GM23248 (cell line): Measurements from ENCODE around the gene SMTNL1. TPM values are rescaled to one million over a fixed set of nuclear protein-coding genes. Genes with fewer than 3 reads are reported as not detected.
"Not testable (repeated sequence)": the region's sequence is repeated elsewhere in the genome, so short reads cannot be mapped to it uniquely, and the experiment has no call there.

ENCODE experiments used
- DNase-seq: peaks from one replicate; pipeline ENCODE4 v3.0.0-alpha.2; 2015
- H2AFZ ChIP-seq: fragments of 200-600 bp; sonication (generic); 2 replicates; pipeline ENCODE4 v1.6.1; 2016; ENCODE audit warnings: antibody characterized with exemption
- H3F3A ChIP-seq: fragments of 200-600 bp; sonication (generic); 2 replicates; pipeline ENCODE4 v1.6.1; 2016; ENCODE audit warnings: mild to moderate bottlenecking, antibody characterized with exemption, mixed run types; ENCODE audit not compliant: insufficient read depth
- H3K27ac ChIP-seq: fragments of 200-600 bp; sonication (generic); 2 replicates; pipeline ENCODE4 v1.5.1; 2016; ENCODE audit warnings: mild to moderate bottlenecking
- H3K27me3 ChIP-seq: fragments of 200-600 bp; sonication (generic); replicated peaks from 2 replicates; pipeline ENCODE4 v1.6.1; 2016; ENCODE audit warnings: mild to moderate bottlenecking; ENCODE audit not compliant: insufficient read depth
- H3K36me3 ChIP-seq: fragments of 200-600 bp; sonication (generic); 2 replicates; pipeline ENCODE4 v1.6.1; 2016; ENCODE audit warnings: low read depth, mild to moderate bottlenecking
- H3K4me1 ChIP-seq: fragments of 200-600 bp; sonication (generic); 2 replicates; pipeline ENCODE4 v1.6.1; 2016; ENCODE audit warnings: mild to moderate bottlenecking; ENCODE audit not compliant: insufficient read depth
- H3K4me2 ChIP-seq: fragments of 200-600 bp; sonication (generic); one replicate; pipeline ENCODE4 v1.6.1; 2016; ENCODE audit warnings: mild to moderate bottlenecking; ENCODE audit not compliant: unreplicated experiment
- H3K4me3 ChIP-seq: fragments of 200-600 bp; sonication (generic); 2 replicates; pipeline ENCODE4 v1.5.1; 2016; ENCODE audit warnings: mild to moderate bottlenecking
- H3K79me2 ChIP-seq: fragments of 200-600 bp; sonication (generic); 2 replicates; pipeline ENCODE4 v1.6.1; 2016; ENCODE audit warnings: mild to moderate bottlenecking; ENCODE audit not compliant: insufficient read depth
- H3K9ac ChIP-seq: fragments of 200-600 bp; sonication (generic); 2 replicates; pipeline ENCODE4 v1.6.1; 2016; ENCODE audit warnings: mild to moderate bottlenecking
- H3K9me2 ChIP-seq: fragments of 200-600 bp; sonication (generic); 2 replicates; pipeline ENCODE4 v1.6.1; 2016; ENCODE audit warnings: mixed run types, mild to moderate bottlenecking, moderate library complexity; ENCODE audit not compliant: insufficient read depth
- H3K9me3 ChIP-seq: fragments of 200-600 bp; sonication (generic); one replicate; pipeline ENCODE4 v1.6.1; 2017; ENCODE audit warnings: low read depth
- H4K20me1 ChIP-seq: fragments of 200-600 bp; sonication (generic); 2 replicates; pipeline ENCODE4 v1.6.0; 2016; ENCODE audit not compliant: insufficient read depth
- EZH2 ChIP-seq: fragments of 200-600 bp; sonication (generic); IDR thresholded peaks from 2 replicates; pipeline ENCODE4 v1.6.1; 2018; ENCODE audit warnings: antibody characterized with exemption, mild to moderate bottlenecking; ENCODE audit not compliant: insufficient read depth, poor library complexity, severe bottlenecking
- EZH2phosphoT487 ChIP-seq: fragments of 200-600 bp; sonication (generic); IDR thresholded peaks from 2 replicates; pipeline ENCODE4 v1.6.1; 2018; ENCODE audit warnings: antibody characterized with exemption, moderate library complexity, mild to moderate bottlenecking, low read depth; ENCODE audit not compliant: insufficient read depth
- WGBS, 2 experiments: methylation state at CpG; one replicate each; pipeline ENCODE4 v1.1.6; 2015 to 2017; ENCODE audit warnings: low lambda C conversion rate in 2 of 2, low coverage in 1 of 2; ENCODE audit errors: missing lambda C conversion rate in 2 of 2; 5-methylcytosine and 5-hydroxymethylcytosine counted together
- in situ Hi-C: fragments of 300-500 bp; cut with MboI; formaldehyde crosslinking; loops from 2 replicates; pipeline ENCODE4 v1.15.0; 2020
- polyA plus RNA-seq: library from polyadenylated mRNA; unstranded; fragments of >200 nt; fragmentation: Nextera tagmentation; extraction: Ambion mirVana; gene quantifications from 2 replicates; pipeline ENCODE4 v1.2.1, GENCODE V29; 2016
- total RNA-seq: library from RNA; depleted of rRNA; stranded (reverse); fragments of >200 nt; shearing (Covaris generic); gene quantifications from 2 replicates; pipeline ENCODE4 v1.2.3, GENCODE V29; 2014

Gene SMTNL1
- total and polyA plus RNA-seq, 2 experiments from 2014 or later = not detected

- Histone ChIP-seq H3K36me3 (no peaks in the 10 kb centered on the region), H3K9ac (peak within 1 kb of the TSS; percentile 81), H3K9me3 (no peaks in the 10 kb centered on the region), H3K27me3 (peaks cover under 1% of the 10 kb centered on the region; the same call in 1 of the 2 replicates), H2AFZ (peak within 1 kb of the TSS; percentile 97), H4K20me1 (no peaks in the 10 kb centered on the region), H3K4me2 (peak within 1 kb of the TSS; percentile 85), H3K27ac (peak within 1 kb of the TSS; percentile 19; the same call in 1 of the 2 replicates), H3F3A (no peaks in the 10 kb centered on the region), H3K4me1 (0 out of 2 replicates have a peak, but pooled peaks cover 5% of the 10 kb centered on the region), H3K9me2 (no peaks in the 10 kb centered on the region), H3K4me3 (peak within 1 kb of the TSS; percentile 90), H3K79me2 (peaks cover 21% of the 10 kb centered on the region)
- peak; percentile 98 for DNase-seq
- 1% methylated on average over 49 of the region's 49 CpGs for WGBS, 2 experiments
- no peak for TF ChIP-seq EZH2
- no peak for TF ChIP-seq EZH2phosphoT487
- in situ Hi-C loops = no loop called here
These were observed 6.5 kb upstream of the SMTNL1 start, which contains the start of gene TIMM10 for GRCh38 chr11:57530596-57531507. TIMM10 (minus strand) TSS chr11:57530754; CDS start chr11:57530189, 565 bp downstream.

DNA sequence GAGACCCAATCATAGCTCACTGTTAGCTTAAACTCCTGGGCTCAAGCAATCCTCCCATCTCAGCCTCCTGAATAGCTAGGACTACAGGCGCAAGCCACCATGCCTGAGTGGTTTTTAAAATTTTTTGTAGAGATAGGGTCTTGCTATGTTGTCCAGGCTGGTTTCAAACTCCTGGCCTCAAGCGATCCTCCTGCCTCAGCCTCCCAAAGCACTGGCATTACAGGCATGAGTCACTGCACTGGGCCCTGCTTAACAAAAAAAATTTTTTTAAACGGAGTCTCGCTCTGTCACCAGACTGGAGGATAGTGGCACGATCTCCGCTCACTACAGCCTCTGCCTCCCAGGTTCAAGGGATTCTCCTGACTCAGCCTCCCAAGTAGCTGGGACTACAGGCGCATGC lies 2.9 kb upstream of the SMTNL1 start:
- DNase-seq, H2AFZ ChIP-seq, H3K4me3 ChIP-seq, H3K9ac ChIP-seq, H3K4me2 ChIP-seq, H3K4me1 ChIP-seq, H3K36me3 ChIP-seq, H3K9me2 ChIP-seq, H3F3A ChIP-seq, H3K9me3 ChIP-seq, H3K27me3 ChIP-seq, H3K27ac ChIP-seq, in situ Hi-C loops, H4K20me1 ChIP-seq: not testable (repeated sequence)
- peaks cover 11% of the 10 kb centered on the region for H3K79me2 ChIP-seq
- WGBS, 2 experiments = 85 to 88% methylated on average over 7 of the region's 7 CpGs

GRCh38 chr11:57539342-57539741 lies 1.9 kb downstream of the SMTNL1 start:
- Histone ChIP-seq H3K36me3 (no peaks in the 10 kb centered on the region), H3K9me2 (no peaks in the 10 kb centered on the region), H4K20me1 (no peaks in the 10 kb centered on the region), H3K79me2 (no peaks in the 10 kb centered on the region), H3K27me3 (peaks cover 3% of the 10 kb centered on the region; the same call in 1 of the 2 replicates), H3K9me3 (no peaks in the 10 kb centered on the region), H3K4me1 (no peaks in the 10 kb centered on the region), H3K4me2 (no peak overlapping the region), H2AFZ (no peak overlapping the region), H3K27ac (no peak overlapping the region), H3K4me3 (no peak overlapping the region), H3K9ac (no peak overlapping the region), H3F3A (no peaks in the 10 kb centered on the region)
- TF ChIP-seq EZH2 (no peak), EZH2phosphoT487 (no peak)
- in situ Hi-C loops = no loop called here
- WGBS, 2 experiments = 28 to 47% methylated on average over 1 of the region's 1 CpG
- peak; percentile 12 for DNase-seq

GRCh38 chr11:57541169-57541568 lies 3.8 kb downstream of the SMTNL1 start:
- no peaks in the 10 kb centered on the region for H3K9me2 ChIP-seq
- no peaks in the 10 kb centered on the region for H4K20me1 ChIP-seq
- no peaks in the 10 kb centered on the region for H3K79me2 ChIP-seq
- H3K36me3 ChIP-seq = no peaks in the 10 kb centered on the region
- in situ Hi-C loops = no loop called here
- 58 to 69% methylated on average over 5 of the region's 5 CpGs for WGBS, 2 experiments
- no peak overlapping the region for H3K27ac ChIP-seq
- no peaks in the 10 kb centered on the region for H3F3A ChIP-seq
- 0 out of 2 replicates have a peak, but pooled peaks cover under 1% of the 10 kb centered on the region for H3K27me3 ChIP-seq
- no peak overlapping the region for H3K4me3 ChIP-seq
- no peak for DNase-seq
- H3K9me3 ChIP-seq = no peaks in the 10 kb centered on the region
- TF ChIP-seq EZH2phosphoT487 (no peak), EZH2 (no peak)
- no peaks in the 10 kb centered on the region for H3K4me1 ChIP-seq
- H3K9ac ChIP-seq = no peak overlapping the region
- no peak overlapping the region for H2AFZ ChIP-seq
- no peak overlapping the region for H3K4me2 ChIP-seq
